ENCODE results near the gene DGKB.

DNA sequence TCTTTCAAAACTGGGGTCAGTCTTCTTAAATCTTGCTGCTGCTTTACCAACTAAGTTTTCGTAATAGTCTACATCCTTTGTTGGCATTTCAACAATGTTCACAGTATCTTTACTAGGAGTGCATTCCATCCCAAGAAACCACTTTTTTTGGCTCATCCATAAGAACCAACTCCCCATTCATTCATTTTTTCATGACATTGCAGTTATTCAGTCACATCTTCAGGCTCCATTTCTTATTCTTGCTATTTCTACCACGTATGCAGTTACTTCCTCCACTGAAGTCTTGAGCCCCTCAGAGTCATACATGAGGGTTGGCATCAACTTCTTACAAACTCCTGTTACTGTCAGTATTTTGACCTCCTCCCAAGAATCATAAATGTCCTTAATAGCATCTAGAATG is 392.3 kb downstream of the DGKB start:
- no peak for TF ChIP-seq POLR2A (IDR thresholded peaks at IDR 0.05; ENCODE audit: low read depth, low read length)
- TF ChIP-seq POLR2AphosphoS5 (IDR thresholded peaks at IDR 0.05; ENCODE audit: low read depth, low read length) = no peak
- no peak for TF ChIP-seq TAF1 (IDR thresholded peaks at IDR 0.05; ENCODE audit: low read depth, low read length)
